Stimulated activated CD4-positive, alpha-beta T cell treated with anti-CD3 and anti-CD28 coated beads, Interleukin-12 subunit alpha, Interleukin-12 subunit beta, amount 100 ng/mL, for 4 hours (primary cell): ENCODE measurements around the gene IQSEC1.

ENCODE experiments used
- DNase-seq: peaks from one replicate; pipeline ENCODE4 v3.0.0-alpha.2; 2020

IQSEC1 gene

GRCh38 chr3:13046569-13047274 lies 26.5 kb downstream of the IQSEC1 start:
- no peak for DNase-seq

- DNase-seq, result no peak
Observed at GRCh38 chr3:13045904-13046568, 27.2 kb downstream of the IQSEC1 start.

- DNase-seq, result no peak
Observed at GRCh38 chr3:13045241-13045903, 27.9 kb downstream of the IQSEC1 start.

GRCh38 chr3:13044496-13045240 lies 28.6 kb downstream of the IQSEC1 start:
- no peak for DNase-seq

GRCh38 chr3:13043656-13044055 lies 29.6 kb downstream of the IQSEC1 start:
- DNase-seq, result no peak

GRCh38 chr3:13042715-13043271 lies 30.4 kb downstream of the IQSEC1 start:
- no peak for DNase-seq

- DNase-seq, result no peak
Observed at GRCh38 chr3:13042127-13042701, 31.0 kb downstream of the IQSEC1 start.

GRCh38 chr3:13041113-13041776 lies 32.0 kb downstream of the IQSEC1 start:
- DNase-seq, result no peak

- no peak for DNase-seq
Observed at GRCh38 chr3:13040361-13041074, 32.7 kb downstream of the IQSEC1 start.

GRCh38 chr3:13039213-13039896 lies 33.9 kb downstream of the IQSEC1 start:
- no peak for DNase-seq

GRCh38 chr3:13037458-13038117 lies 35.6 kb downstream of the IQSEC1 start:
- no peak for DNase-seq

- no peak for DNase-seq
Observed at GRCh38 chr3:13034861-13035260, 38.4 kb downstream of the IQSEC1 start.

GRCh38 chr3:13034109-13034800 lies 39.0 kb downstream of the IQSEC1 start:
- DNase-seq, result no peak

GRCh38 chr3:13032206-13032605 lies 41.0 kb downstream of the IQSEC1 start:
- DNase-seq, result no peak

- DNase-seq, result no peak
Observed at GRCh38 chr3:13031621-13032020, 41.6 kb downstream of the IQSEC1 start.

- DNase-seq, result no peak
Observed at GRCh38 chr3:13030684-13031083, 42.5 kb downstream of the IQSEC1 start.

- DNase-seq, result no peak
Observed at GRCh38 chr3:13028010-13028821, 45.0 kb downstream of the IQSEC1 start.

- DNase-seq, result no peak
Observed at GRCh38 chr3:13027154-13027553, 46.1 kb downstream of the IQSEC1 start.

GRCh38 chr3:13026534-13026933 lies 46.7 kb downstream of the IQSEC1 start:
- DNase-seq, result no peak
